K562 (cell line): ENCODE results near the gene CEACAM5. TPM values are rescaled to one million over a fixed set of nuclear protein-coding genes. Genes with fewer than 3 reads are reported as not detected.

Experiments
- ATAC-seq: fragments of 200-7000 bp; cut with Tn5 transposase; 3 replicates; pipeline ENCODE4 v1.9.1; 2020; ENCODE audit warnings: moderate library complexity
- BruUV-seq: library from RNA; stranded (reverse); fragments of 400-500 nt; replicated peaks from 2 replicates; lab custom pipeline; 2021; lab: Mats Ljungman, UMichigan
- CTCF ChIA-PET: fragments of 300-600 bp; formaldehyde crosslinking; extraction: SDS; loops from one replicate; lab custom pipeline; 2021; ENCODE audit warnings: low intra/inter-chr PET ratio; lab: Yijun Ruan, JAX
- POLR2A ChIA-PET: fragments of 300-600, 350-650 bp; sonication (Branson Sonifier 250); formaldehyde crosslinking; extraction: SDS; loops from one replicate; lab custom pipeline; 2021; ENCODE audit warnings: antibody characterized with exemption, inconsistent platforms; lab: Yijun Ruan, JAX
- DNase-seq, 4 experiments: peaks; one replicate each; pipeline versions ENCODE4 v3.0.0 to v3.0.0-alpha.2; 2011 to 2018; ENCODE audit warnings: low spot score in 3 of 4, mixed read lengths in 3 of 4; ENCODE audit errors: extremely low read depth in 1 of 4
- FAIRE-seq: peaks from 2 replicates; lab custom pipeline; 2011; peaks lifted over from hg19 to GRCh38; lab: Jason Lieb, UNC
- H2AFZ ChIP-seq: 2 replicates; pipeline ENCODE4 v1.6.0; 2011; ENCODE audit warnings: low read depth, low read length, control low read depth, inconsistent platforms
- H3K27ac ChIP-seq: fragments of 200-600 bp; 3 replicates; pipeline ENCODE4 v1.8.0; 2011; ENCODE audit warnings: low read depth, mild to moderate bottlenecking, control low read depth, inconsistent platforms, low read length, moderate library complexity, mixed read lengths; ENCODE audit errors: extremely low read depth
- H3K27me3 ChIP-seq, 2 experiments: fragments of 300-600 bp in 1 of 2; 2 replicates in 1 of 2; 3 replicates in 1 of 2; pipeline versions ENCODE4 v1.6.0 to v1.8.0; 2011; ENCODE audit warnings: inconsistent platforms in 2 of 2, low read length in 2 of 2, mild to moderate bottlenecking in 1 of 2, mixed read lengths in 1 of 2, moderate library complexity in 1 of 2; ENCODE audit not compliant: control insufficient read depth in 2 of 2, insufficient read depth in 2 of 2
- H3K36me3 ChIP-seq: fragments of 300-600 bp; 3 replicates; pipeline ENCODE4 v1.8.0; 2011; ENCODE audit warnings: mild to moderate bottlenecking, low read length, inconsistent platforms; ENCODE audit not compliant: control insufficient read depth, insufficient read depth
- H3K4me1 ChIP-seq, 2 experiments: fragments of 200-600 bp in 1 of 2; replicated peaks in 1 of 2; 2 replicates in 1 of 2; 3 replicates in 1 of 2; pipeline versions ENCODE4 v1.5.1 to v1.8.0; 2011; ENCODE audit warnings: inconsistent platforms in 2 of 2, low read length in 2 of 2, mild to moderate bottlenecking in 1 of 2, mixed read lengths in 1 of 2, moderate library complexity in 1 of 2; ENCODE audit not compliant: control insufficient read depth in 2 of 2, insufficient read depth in 2 of 2
- H3K4me2 ChIP-seq: 2 replicates; pipeline ENCODE4 v1.6.1; 2011; ENCODE audit warnings: low read length, control low read depth, inconsistent platforms, mixed read lengths; ENCODE audit not compliant: insufficient read depth
- H3K4me3 ChIP-seq: fragments of 200-600 bp; sonication (generic), shearing (Covaris generic); 2 replicates; pipeline ENCODE4 v1.5.1; 2016; ENCODE audit warnings: control low read depth, inconsistent platforms
- H3K79me2 ChIP-seq: fragments of 200-600 bp; 3 replicates; pipeline ENCODE4 v1.8.0; 2011; ENCODE audit warnings: low read length, inconsistent platforms; ENCODE audit not compliant: control insufficient read depth, insufficient read depth
- H3K9ac ChIP-seq, 2 experiments: 2 replicates each; pipeline versions ENCODE4 v1.6.0 to v1.6.1; 2011; ENCODE audit warnings: low read depth in 2 of 2, low read length in 2 of 2, control low read depth in 1 of 2, inconsistent platforms in 1 of 2, mild to moderate bottlenecking in 1 of 2, mixed read lengths in 1 of 2; ENCODE audit not compliant: insufficient read depth in 1 of 2
- H3K9me1 ChIP-seq: one replicate; pipeline ENCODE4 v1.6.0; 2011; ENCODE audit warnings: inconsistent platforms, mild to moderate bottlenecking, low read length, moderate library complexity; ENCODE audit not compliant: control insufficient read depth, insufficient read depth
- H3K9me3 ChIP-seq: replicated peaks from 2 replicates; pipeline ENCODE4 v1.5.1; 2011; ENCODE audit warnings: low read depth, low read length, inconsistent platforms; ENCODE audit not compliant: control insufficient read depth, insufficient read depth
- H4K20me1 ChIP-seq: replicated peaks from 2 replicates; pipeline ENCODE4 v1.6.1; 2011; ENCODE audit warnings: low read length, inconsistent platforms, mixed read lengths; ENCODE audit not compliant: control insufficient read depth, insufficient read depth
- IFI16 ChIP-seq: fragments of 250-450 bp; sonication (Bioruptor Pico); IDR thresholded peaks from 2 replicates; pipeline ENCODE4 v2.1.2; 2022; ENCODE audit warnings: mild to moderate bottlenecking, inconsistent platforms
- PPARD ChIP-seq: fragments of 250-450 bp; sonication (Bioruptor Pico); IDR thresholded peaks from 2 replicates; pipeline ENCODE4 v1.8.0; 2022; ENCODE audit warnings: inconsistent platforms, mild to moderate bottlenecking, moderate library complexity
- ZNF282 ChIP-seq: sonication (generic); formaldehyde crosslinking; IDR thresholded peaks from 2 replicates; pipeline ENCODE4 v1.8.1; 2023; ENCODE audit warnings: missing genetic modification reagents
- ZNF77 ChIP-seq: fragments of 250-450 bp; sonication (Bioruptor Pico); IDR thresholded peaks from 2 replicates; pipeline ENCODE4 v1.5.0; 2020
- WGBS: fragments of 100-300 bp; shearing (Covaris generic); methylation state at CpG from one replicate; pipeline ENCODE4 v1.1.6; 2016; ENCODE audit warnings: low coverage, mixed read lengths; ENCODE audit not compliant: insufficient coverage; ENCODE audit errors: missing lambda C conversion rate; 5-methylcytosine and 5-hydroxymethylcytosine counted together
- in situ Hi-C: fragments of 300-500 bp; cut with MboI; formaldehyde crosslinking; loops from 4 replicates; pipeline ENCODE4 v1.15.0; 2018; ENCODE audit warnings: inconsistent platforms, mixed read lengths
- intact Hi-C: fragments of 100-400 bp; cut with micrococcal nuclease; formaldehyde crosslinking; loops from 2 replicates; pipeline ENCODE4 v1.14.2; 2022
- polyA plus RNA-seq, 8 experiments: library from polyadenylated mRNA; depleted of rRNA in 4 of 8; stranded (reverse) in 5 of 8; unstranded in 3 of 8; fragments of >200 nt; fragmentation: Nextera tagmentation in 2 of 8; fragmentation: Illumina TruSeq in 1 of 8; extraction: Ambion mirVana in 2 of 8; extraction: Trizol in 1 of 8; gene quantifications; 2 replicates each; pipeline versions ENCODE4 v1.2.1 to v1.2.3, GENCODE V29; 2011 to 2014; ENCODE audit warnings: inconsistent platforms in 1 of 8, missing spikeins in 1 of 8
- total RNA-seq, 7 experiments: library from RNA; depleted of rRNA in 6 of 7; stranded (reverse); fragments of >200 nt in 6 of 7; fragmentation: Illumina TruSeq in 2 of 7; extraction: Trizol in 2 of 7; gene quantifications; 2 replicates each; pipeline versions ENCODE4 v1.2.1 to v1.2.3, GENCODE V29; 2011 to 2021; ENCODE audit warnings: low replicate concordance in 1 of 7
- TF ChIP-seq, protein P1 (sequence below), 3 experiments: IDR thresholded peaks in 2 of 3; conservative IDR thresholded peaks in 1 of 3; 2 replicates each; pipeline ENCODE4 v1.5.1; 2011 to 2012; ENCODE audit warnings: low read length in 3 of 3, mild to moderate bottlenecking in 3 of 3, control low read depth in 2 of 3, improper control_type of control experiment in 1 of 3, inconsistent platforms in 1 of 3, low read depth in 1 of 3, mixed read lengths in 1 of 3, moderate library complexity in 1 of 3; ENCODE audit not compliant: insufficient read depth in 2 of 3

Gene CEACAM5
- total and polyA plus RNA-seq, 9 of the 15 experiments (the other 6 are each of a cell fraction or from before 2014, with no cell fraction given): 0.33 TPM; not detected in 8

GRCh38 chr19:41691268-41691970 is 17.0 kb upstream of the CEACAM5 start (continued):
- TF ChIP-seq, protein P1, sequence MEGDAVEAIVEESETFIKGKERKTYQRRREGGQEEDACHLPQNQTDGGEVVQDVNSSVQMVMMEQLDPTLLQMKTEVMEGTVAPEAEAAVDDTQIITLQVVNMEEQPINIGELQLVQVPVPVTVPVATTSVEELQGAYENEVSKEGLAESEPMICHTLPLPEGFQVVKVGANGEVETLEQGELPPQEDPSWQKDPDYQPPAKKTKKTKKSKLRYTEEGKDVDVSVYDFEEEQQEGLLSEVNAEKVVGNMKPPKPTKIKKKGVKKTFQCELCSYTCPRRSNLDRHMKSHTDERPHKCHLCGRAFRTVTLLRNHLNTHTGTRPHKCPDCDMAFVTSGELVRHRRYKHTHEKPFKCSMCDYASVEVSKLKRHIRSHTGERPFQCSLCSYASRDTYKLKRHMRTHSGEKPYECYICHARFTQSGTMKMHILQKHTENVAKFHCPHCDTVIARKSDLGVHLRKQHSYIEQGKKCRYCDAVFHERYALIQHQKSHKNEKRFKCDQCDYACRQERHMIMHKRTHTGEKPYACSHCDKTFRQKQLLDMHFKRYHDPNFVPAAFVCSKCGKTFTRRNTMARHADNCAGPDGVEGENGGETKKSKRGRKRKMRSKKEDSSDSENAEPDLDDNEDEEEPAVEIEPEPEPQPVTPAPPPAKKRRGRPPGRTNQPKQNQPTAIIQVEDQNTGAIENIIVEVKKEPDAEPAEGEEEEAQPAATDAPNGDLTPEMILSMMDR (IDR thresholded peaks at IDR 0.05 in 2 of 3, conservative IDR thresholded peaks at IDR 0.05 in 1 of 3; ENCODE audit: insufficient read depth in 2 of 3, low read depth in 1 of 3, low read length in 3 of 3): peak; percentile 62 to 75 (median 71)

DNA sequence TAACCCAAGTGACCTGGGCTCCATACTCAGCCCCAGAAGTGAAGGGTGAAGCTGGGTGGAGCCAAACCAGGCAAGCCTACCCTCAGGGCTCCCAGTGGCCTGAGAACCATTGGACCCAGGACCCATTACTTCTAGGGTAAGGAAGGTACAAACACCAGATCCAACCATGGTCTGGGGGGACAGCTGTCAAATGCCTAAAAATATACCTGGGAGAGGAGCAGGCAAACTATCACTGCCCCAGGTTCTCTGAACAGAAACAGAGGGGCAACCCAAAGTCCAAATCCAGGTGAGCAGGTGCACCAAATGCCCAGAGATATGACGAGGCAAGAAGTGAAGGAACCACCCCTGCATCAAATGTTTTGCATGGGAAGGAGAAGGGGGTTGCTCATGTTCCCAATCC is 14.2 kb upstream of the CEACAM5 start:
- no peak for TF ChIP-seq IFI16 (CRISPR knock-in tag)
- no peak for TF ChIP-seq ZNF282
- TF ChIP-seq ZNF77 (CRISPR knock-in tag): no peak
- TF ChIP-seq PPARD (CRISPR knock-in tag): no peak
- 0% methylated on average over 1 of the region's 1 CpG for WGBS
- H4K20me1 ChIP-seq: no peaks in the 10 kb centered on the region
- H3K9me1 ChIP-seq: no peaks in the 10 kb centered on the region
- ChIA-PET CTCF (no interaction called here), POLR2A (no interaction called here)
- H3K79me2 ChIP-seq: no peaks in the 10 kb centered on the region
- H3K9me3 ChIP-seq: no peaks in the 10 kb centered on the region
- H3K9ac ChIP-seq: no peak overlapping the region
- DNase-seq: no peak
- H3K4me3 ChIP-seq: no peak overlapping the region
- H3K27ac ChIP-seq: no peak overlapping the region
- in situ Hi-C loops: no loop called here
- BruUV-seq: no TSS peak
- FAIRE-seq: no peak
- no peak overlapping the region for H2AFZ ChIP-seq
- intact Hi-C loops: loop anchor here (5.0 kb wide), 1 partner anchor 52 kb away; no protein-coding TSS in a partner anchor
- H3K4me2 ChIP-seq: no peak overlapping the region
- no peaks in the 10 kb centered on the region for H3K36me3 ChIP-seq
- peaks cover 0 to under 1% of the 10 kb centered on the region in 2 experiments; a peak in 1 of 5 replicates for H3K4me1 ChIP-seq
- H3K27me3 ChIP-seq: no peaks in the 10 kb centered on the region; a peak in 1 of 5 replicates
- no peak for ATAC-seq
